Left ventricle myocardium superior (tissue), 1 donor: ENCODE measurements around the gene OR2D2. TPM values are rescaled to one million over a fixed set of nuclear protein-coding genes. Genes with fewer than 3 reads are reported as not detected.
"Not testable (repeated sequence)": the region's sequence is repeated elsewhere in the genome, so short reads cannot be mapped to it uniquely, and the experiment has no call there.

Experiments used
- ATAC-seq: fragments of 200-7000 bp; cut with Tn5 transposase; one replicate; pipeline ENCODE4 v1.9.1; 2020; ENCODE audit warnings: mild to moderate bottlenecking, moderate library complexity
- DNase-seq: peaks from one replicate; pipeline ENCODE4 v3.0.0-alpha.2; 2020
- intact Hi-C: fragments of 100-400 bp; cut with micrococcal nuclease; formaldehyde crosslinking; loops from one replicate; pipeline ENCODE4 v1.11.0; 2022
- total RNA-seq: library from RNA; stranded (reverse); fragmentation: NEBNext Ultra II Directional; extraction: Animal tissue kit (Norgen Biotek cat#: 25700); gene quantifications from one replicate; pipeline ENCODE4 v1.2.1, GENCODE V29; 2021
- donor health status: DM: no; HTN: yes; CAD: no; lungs with severe emphysema.

The OR2D2 gene
- total RNA-seq, 1 donor from 2014 or later: not detected

- no peak for ATAC-seq
- intact Hi-C loops: no loop called here
- no peak for DNase-seq
Observed at GRCh38 chr11:6888830-6889229, 3.5 kb downstream of the OR2D2 start.

GRCh38 chr11:6887711-6888110 lies 4.6 kb downstream of the OR2D2 start:
- ATAC-seq, DNase-seq, intact Hi-C loops: not testable (repeated sequence)

DNA sequence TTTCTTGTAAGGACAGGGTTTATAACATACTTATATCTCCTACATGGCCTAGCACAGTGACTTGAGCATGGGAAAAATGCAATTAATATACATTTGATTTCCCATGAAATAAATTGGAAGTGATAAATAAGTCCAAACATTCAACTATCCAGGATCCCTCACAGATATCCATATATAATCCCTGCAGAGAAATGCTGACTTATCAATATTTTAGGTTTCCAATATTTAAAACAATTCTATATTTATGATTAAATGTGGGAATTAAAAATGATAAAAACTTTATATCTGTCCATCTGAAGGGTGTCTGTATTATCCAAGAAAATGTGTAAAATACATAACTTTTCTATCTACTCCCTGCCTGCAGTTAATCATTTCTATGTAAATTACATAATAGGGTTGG lies 9.5 kb downstream of the OR2D2 start:
- ATAC-seq (no peak), DNase-seq (no peak)
- intact Hi-C loops: no loop called here

GRCh38 chr11:6876914-6877313 lies 15.4 kb downstream of the OR2D2 start:
- ATAC-seq (no peak), DNase-seq (no peak)
- intact Hi-C loops: no loop called here

- DNase-seq (no peak), ATAC-seq (no peak)
- intact Hi-C loops: no loop called here
Observed at GRCh38 chr11:6876325-6876724, 16.0 kb downstream of the OR2D2 start, which contains the start of gene OR10A4. Gene OR10A4, plus strand, starts transcription at chr11:6876625. Its CDS starts 23 bp downstream, at chr11:6876648.

DNA sequence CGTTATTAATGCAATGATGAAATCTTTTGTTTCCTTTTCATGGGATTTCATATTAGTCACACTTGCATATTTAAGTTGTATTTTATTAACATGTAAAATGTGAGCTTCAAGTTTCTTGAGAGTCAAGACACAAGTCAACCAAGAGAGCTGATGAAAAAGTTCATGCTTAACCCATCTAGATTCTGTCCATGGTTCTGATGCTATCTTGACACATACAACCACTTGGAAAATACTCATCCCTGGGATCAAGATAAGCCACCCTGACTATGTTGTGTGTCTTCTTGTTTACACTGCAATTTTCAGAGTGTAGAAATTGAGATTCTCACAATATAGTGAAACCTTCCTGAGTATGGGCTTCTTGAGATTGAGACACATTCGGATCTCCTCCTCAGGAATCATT lies 16.5 kb downstream of the OR2D2 start:
- intact Hi-C loops: no loop called here
- ATAC-seq: no peak
- no peak for DNase-seq

DNA sequence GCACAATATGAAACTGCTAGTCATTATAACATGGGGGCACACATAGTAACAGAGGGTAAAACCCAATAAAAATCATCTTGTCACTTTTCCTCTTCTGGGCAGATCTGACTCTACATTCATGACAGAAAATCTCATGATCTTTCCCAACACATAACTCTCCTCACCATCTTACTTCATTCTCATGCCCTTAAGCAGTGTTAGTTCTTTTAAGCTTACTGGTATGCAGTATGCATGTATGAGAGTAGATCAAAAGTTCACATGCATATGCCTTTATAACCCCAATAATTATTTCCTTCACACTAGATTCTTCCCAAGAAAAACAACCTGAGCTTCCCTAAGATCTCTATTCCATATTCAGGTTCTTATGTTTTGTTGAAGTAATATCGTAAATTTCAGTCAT lies 21.0 kb downstream of the OR2D2 start:
- intact Hi-C loops: no loop called here
- DNase-seq (no peak), ATAC-seq (no peak)

DNA sequence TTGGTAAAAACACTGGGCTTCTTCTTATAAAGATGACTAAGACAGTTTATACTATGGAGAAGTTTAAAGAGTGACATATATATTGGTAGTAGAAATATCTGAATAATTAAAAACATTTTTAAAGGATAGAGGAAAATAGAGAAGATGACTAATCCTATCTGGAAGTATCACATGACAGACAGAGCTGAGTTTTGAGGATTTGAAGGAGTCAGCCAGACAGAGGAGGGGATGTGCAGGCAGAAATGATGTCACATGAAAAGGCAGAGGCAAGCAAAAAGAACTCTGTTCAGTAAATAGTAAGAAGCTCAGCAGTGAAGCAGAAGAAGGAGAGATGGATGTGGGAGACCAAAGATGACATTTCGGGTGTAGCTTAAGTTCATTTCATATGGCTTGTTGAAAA lies 27.9 kb downstream of the OR2D2 start:
- no peak for DNase-seq
- ATAC-seq: no peak
- intact Hi-C loops: no loop called here

DNA sequence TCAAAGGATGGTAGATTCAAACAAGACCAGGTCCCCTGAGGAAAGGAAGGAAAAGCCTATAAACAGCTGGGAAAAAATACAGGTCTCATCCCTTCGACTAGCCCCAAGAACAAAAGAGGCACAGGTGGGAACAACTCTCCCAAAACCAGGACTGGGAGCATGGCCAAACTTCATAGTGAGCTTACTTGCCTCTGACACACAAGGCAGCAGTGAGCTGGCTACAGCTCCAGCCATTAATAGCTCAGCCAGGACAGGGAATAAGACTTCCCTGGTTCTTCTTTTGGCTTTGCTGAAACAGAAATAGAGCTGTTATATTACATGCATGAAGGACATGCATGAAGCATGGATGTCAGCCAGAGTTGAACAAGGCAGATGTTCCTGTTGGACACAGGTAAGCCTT lies 29.3 kb downstream of the OR2D2 start, which contains the start of gene OR10A2:
TSS of gene OR10A2 (plus strand) at position 97 of the 400 bp plus-strand sequence. CDS start 6,698 bp downstream, outside the sequence.
- peak; percentile 53 for ATAC-seq
- DNase-seq: no peak

GRCh38 chr11:6856871-6857270 lies 35.4 kb downstream of the OR2D2 start:
- intact Hi-C loops: no loop called here
- ATAC-seq (no peak), DNase-seq (no peak)

More for the DNA sequence above, 29.3 kb downstream of the OR2D2 start, which contains the start of gene OR10A2:
- intact Hi-C loops: no loop called here

DNA sequence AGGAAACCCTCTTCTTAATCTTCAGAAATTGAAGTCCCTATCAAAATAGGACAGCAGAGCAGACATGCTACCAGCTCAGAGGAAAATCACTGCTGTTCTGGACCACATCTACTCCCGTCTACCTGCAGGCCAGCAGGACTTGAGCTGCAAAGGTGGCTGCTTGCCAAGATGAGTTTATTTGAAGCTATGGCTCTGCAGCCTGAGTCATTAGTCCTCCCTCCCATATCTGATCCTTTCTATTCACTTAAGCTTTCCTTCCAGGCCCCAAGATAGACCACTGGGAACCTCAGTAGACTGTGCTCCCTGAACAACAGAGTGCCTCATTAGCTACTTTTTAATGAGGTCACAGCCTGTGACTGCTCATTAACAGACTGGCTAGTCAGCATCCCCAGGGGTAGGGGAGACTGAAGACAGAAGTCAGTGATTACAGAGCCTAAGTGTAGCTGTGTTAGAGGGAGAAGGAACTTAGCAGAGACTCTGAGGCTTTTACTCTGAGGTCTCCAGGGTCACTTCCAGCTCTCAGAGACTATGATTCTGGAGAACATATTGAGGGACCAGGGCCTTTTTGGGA lies 36.2 kb downstream of the OR2D2 start:
- no peak for ATAC-seq
- DNase-seq: no peak
- intact Hi-C loops: no loop called here

DNA sequence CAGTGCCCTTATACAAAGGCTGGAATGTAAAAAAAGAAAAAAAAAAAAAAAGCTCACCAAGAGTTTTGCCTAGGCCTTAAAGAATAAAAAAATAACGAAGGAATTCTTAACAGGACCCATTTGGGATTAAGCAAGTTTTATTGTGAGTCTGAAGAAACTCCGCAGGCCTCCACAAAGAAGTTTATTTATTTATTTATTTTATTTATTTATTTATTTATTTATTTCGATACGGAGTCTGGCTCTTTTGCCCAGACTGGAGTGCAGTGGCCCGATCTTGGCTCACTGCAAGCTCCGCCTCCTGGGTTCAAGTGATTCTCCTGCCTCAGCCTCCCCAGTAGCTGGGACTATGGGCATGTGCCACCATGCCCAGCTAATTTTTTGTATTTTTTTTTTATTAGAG lies 37.5 kb downstream of the OR2D2 start:
- DNase-seq, intact Hi-C loops, ATAC-seq: not testable (repeated sequence)

DNA sequence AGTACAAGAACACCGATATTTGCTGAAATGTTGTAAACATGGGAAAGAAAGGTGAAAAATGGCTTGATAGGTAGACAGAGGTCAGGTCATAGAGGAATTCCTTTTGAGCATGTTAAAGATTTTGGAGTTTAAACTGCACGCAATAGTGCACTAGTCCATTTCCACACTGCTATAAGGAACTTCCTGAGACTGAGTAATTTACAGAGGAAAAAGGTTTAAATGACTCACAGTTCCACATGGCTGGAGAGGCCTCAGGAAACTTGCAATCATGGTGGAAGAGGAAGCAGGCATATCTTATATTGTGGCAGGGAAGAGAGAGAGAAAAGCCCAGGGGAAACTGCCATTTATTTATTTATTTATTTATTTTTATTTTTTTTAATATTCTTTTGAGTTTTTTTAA lies 41.8 kb downstream of the OR2D2 start:
- DNase-seq (no peak), ATAC-seq (no peak)
- intact Hi-C loops: no loop called here

- intact Hi-C loops: no loop called here
- ATAC-seq (no peak), DNase-seq (no peak)
Observed at GRCh38 chr11:6845383-6845782, 46.9 kb downstream of the OR2D2 start, which contains the start of gene OR10A5. Gene OR10A5, plus strand, starts transcription at chr11:6845683. Its CDS starts 0 bp downstream, at chr11:6845683.

DNA sequence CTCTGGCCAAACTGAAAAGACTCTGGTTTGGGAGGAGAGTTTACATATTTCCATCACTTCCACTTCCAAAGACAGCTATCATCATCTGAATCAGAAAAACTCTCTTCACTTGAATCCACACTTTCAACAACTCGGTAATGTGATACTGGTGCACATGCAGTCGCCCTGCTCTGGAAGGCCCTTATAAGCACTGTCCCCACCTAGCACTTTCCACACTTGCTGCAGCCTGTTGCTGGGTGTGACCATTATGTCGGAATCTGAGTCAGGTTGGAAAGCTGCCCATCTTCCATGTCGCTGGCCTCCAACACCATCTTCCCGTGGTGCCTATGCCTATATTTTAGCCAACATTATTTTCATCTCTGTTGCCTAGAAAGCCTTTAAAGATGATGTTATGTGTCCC lies 47.9 kb downstream of the OR2D2 start:
- ATAC-seq (no peak), DNase-seq (no peak)
- intact Hi-C loops: no loop called here

DNA sequence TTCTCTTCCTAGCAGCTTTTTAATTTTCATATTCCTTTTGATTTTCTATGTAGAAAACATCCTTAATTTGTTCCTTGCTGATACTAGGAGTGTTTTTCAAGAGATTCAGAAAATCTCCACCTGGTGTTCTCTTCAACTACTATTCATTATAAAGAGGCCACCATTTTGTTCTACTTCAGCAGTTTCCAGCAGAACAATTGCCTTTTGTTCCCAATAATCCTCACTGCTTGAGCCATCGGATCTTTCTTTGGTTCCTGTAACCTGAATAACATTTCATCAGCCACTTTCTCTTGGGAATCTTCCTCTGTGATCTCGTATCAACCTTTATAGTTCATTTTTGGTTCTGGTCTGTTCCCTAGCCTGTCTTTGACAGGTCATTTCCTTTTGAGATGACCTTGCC lies 48.6 kb downstream of the OR2D2 start:
- intact Hi-C loops: no loop called here
- no peak for ATAC-seq
- DNase-seq: no peak

GRCh38 chr11:6841694-6842093 lies 50.6 kb downstream of the OR2D2 start:
- ATAC-seq: no peak
- intact Hi-C loops: no loop called here
- no peak for DNase-seq

Other genes with a start within 250 kb of the OR2D2 start
- gene DCHS1, start 236.7 kb downstream of the OR2D2 start, total RNA-seq: 8.8 TPM
- gene MRPL17, start 209.2 kb downstream of the OR2D2 start, total RNA-seq: 49.7 TPM
- not detected for gene OR2AG2, start 120.5 kb downstream of the OR2D2 start, total RNA-seq
- not detected for gene OR2AG1, start 109.5 kb downstream of the OR2D2 start, total RNA-seq
- not detected for gene OR6A2, start 92.8 kb downstream of the OR2D2 start, total RNA-seq
- gene OR10A5, start 46.8 kb downstream of the OR2D2 start, total RNA-seq: not detected
- gene OR10A2, start 29.4 kb downstream of the OR2D2 start, total RNA-seq: not detected
- gene OR10A4, start 15.9 kb downstream of the OR2D2 start, total RNA-seq: not detected
- gene OR2D3, start 28.5 kb upstream of the OR2D2 start, total RNA-seq: not detected
- 0.17 TPM for gene ZNF215, start 33.9 kb upstream of the OR2D2 start, total RNA-seq
- gene ZNF214, start 127.8 kb upstream of the OR2D2 start, total RNA-seq: 0.84 TPM
- not detected for gene NLRP14, start 128.0 kb upstream of the OR2D2 start, total RNA-seq
- not detected for gene RBMXL2, start 196.5 kb upstream of the OR2D2 start, total RNA-seq